Tibial nerve (tissue), 4 donors: ENCODE results near the gene B3GAT2.

Experiments
- CTCF ChIP-seq, 5 experiments: fragments of 200-600 bp in 3 of 5; fragments of 450-650 bp in 2 of 5; sonication (generic) in 3 of 5; IDR thresholded peaks; one replicate each; pipeline ENCODE4 v1.5.1; 2016 to 2019; ENCODE audit warnings: antibody characterized with exemption in 5 of 5, mild to moderate bottlenecking in 3 of 5, moderate library complexity in 2 of 5
- EP300 ChIP-seq, 2 donors: sonication (generic); formaldehyde crosslinking; IDR thresholded peaks; one replicate each; pipeline ENCODE4 v1.6.1; 2017; ENCODE audit warnings: antibody characterized with exemption in 2 of 2, mild to moderate bottlenecking in 1 of 2
- POLR2A ChIP-seq, 2 donors: fragments of 450-650 bp; IDR thresholded peaks; one replicate each; pipeline ENCODE4 v1.6.1; 2017; ENCODE audit warnings: antibody characterized with exemption in 2 of 2, mild to moderate bottlenecking in 2 of 2, moderate library complexity in 2 of 2

- no peak for TF ChIP-seq EP300 (IDR thresholded peaks at IDR 0.05)
- TF ChIP-seq CTCF (IDR thresholded peaks at IDR 0.05): no peak
- TF ChIP-seq POLR2A (IDR thresholded peaks at IDR 0.05): no peak
These were observed 96.8 kb downstream of the B3GAT2 start for GRCh38 chr6:70860045-70860444.
